Type B pancreatic cell (in vitro differentiated cells): ENCODE results near the gene ARMH4. TPM values are rescaled to one million over a fixed set of nuclear protein-coding genes. Genes with fewer than 3 reads are reported as not detected.

Experiments
- DNase-seq: peaks from one replicate; pipeline ENCODE4 v3.0.0; 2021; ENCODE audit warnings: mixed read lengths; ENCODE audit not compliant: unreplicated experiment; ENCODE audit errors: extremely low spot score
- H3K27ac Mint-ChIP-seq: 2 replicates; pipeline ENCODE4 v1.8.0; 2021; ENCODE audit warnings: mild to moderate bottlenecking, mixed read lengths
- H3K27me3 Mint-ChIP-seq: 2 replicates; pipeline ENCODE4 v1.8.0; 2021; ENCODE audit warnings: mixed read lengths
- H3K36me3 Mint-ChIP-seq: 2 replicates; pipeline ENCODE4 v1.8.0; 2021; ENCODE audit warnings: mixed read lengths
- H3K4me1 Mint-ChIP-seq: one replicate; pipeline ENCODE4 v1.8.0; 2021; ENCODE audit warnings: mixed read lengths; ENCODE audit not compliant: unreplicated experiment
- H3K4me3 Mint-ChIP-seq: 2 replicates; pipeline ENCODE4 v1.8.0; 2021; ENCODE audit warnings: mild to moderate bottlenecking, mixed read lengths
- H3K9me3 Mint-ChIP-seq: 2 replicates; pipeline ENCODE4 v1.8.0; 2021; ENCODE audit warnings: mixed read lengths
- total RNA-seq: library from RNA; stranded (reverse); gene quantifications from 2 replicates; pipeline ENCODE4 v1.2.1, GENCODE V29; 2021; ENCODE audit warnings: low replicate concordance
- TF ChIP-seq, protein P1 (sequence below): fragments of 200-600 bp; sonication (generic); conservative IDR thresholded peaks from 2 replicates; pipeline ENCODE4 v1.5.0; 2021; ENCODE audit warnings: antibody characterized with exemption, mild to moderate bottlenecking

Gene ARMH4
- total RNA-seq, 1 donor from 2014 or later, result 22.0 TPM

DNA sequence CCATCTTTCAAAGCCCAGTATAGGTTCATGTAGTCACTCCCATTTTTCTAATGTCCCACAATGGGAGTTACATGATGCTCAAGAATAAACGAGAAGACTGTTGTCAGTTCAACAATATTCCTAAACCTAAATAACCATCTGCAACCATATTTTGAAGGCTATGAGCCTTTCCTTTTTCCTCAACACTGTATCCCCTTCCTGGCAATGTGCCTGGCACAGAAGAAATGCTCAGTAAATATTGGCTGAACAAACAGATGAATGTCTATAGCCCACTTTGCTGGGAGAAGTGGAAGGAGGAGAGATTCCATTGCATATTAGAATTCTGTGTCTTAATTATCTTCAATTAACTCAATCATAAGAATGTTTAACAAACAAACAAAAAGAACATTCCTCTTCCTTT is 6.1 kb downstream of the ARMH4 start:
- no peak overlapping the region for H3K4me3 Mint-ChIP-seq
- DNase-seq, result no peak
- H3K27me3 Mint-ChIP-seq, result peaks cover 35% of the 10 kb centered on the region
- H3K4me1 Mint-ChIP-seq, result peaks cover 4% of the 10 kb centered on the region
- no peaks in the 10 kb centered on the region for H3K9me3 Mint-ChIP-seq
- TF ChIP-seq, protein P1, sequence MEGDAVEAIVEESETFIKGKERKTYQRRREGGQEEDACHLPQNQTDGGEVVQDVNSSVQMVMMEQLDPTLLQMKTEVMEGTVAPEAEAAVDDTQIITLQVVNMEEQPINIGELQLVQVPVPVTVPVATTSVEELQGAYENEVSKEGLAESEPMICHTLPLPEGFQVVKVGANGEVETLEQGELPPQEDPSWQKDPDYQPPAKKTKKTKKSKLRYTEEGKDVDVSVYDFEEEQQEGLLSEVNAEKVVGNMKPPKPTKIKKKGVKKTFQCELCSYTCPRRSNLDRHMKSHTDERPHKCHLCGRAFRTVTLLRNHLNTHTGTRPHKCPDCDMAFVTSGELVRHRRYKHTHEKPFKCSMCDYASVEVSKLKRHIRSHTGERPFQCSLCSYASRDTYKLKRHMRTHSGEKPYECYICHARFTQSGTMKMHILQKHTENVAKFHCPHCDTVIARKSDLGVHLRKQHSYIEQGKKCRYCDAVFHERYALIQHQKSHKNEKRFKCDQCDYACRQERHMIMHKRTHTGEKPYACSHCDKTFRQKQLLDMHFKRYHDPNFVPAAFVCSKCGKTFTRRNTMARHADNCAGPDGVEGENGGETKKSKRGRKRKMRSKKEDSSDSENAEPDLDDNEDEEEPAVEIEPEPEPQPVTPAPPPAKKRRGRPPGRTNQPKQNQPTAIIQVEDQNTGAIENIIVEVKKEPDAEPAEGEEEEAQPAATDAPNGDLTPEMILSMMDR, result no peak
- H3K27ac Mint-ChIP-seq, result no peak overlapping the region
- no peaks in the 10 kb centered on the region for H3K36me3 Mint-ChIP-seq

DNA sequence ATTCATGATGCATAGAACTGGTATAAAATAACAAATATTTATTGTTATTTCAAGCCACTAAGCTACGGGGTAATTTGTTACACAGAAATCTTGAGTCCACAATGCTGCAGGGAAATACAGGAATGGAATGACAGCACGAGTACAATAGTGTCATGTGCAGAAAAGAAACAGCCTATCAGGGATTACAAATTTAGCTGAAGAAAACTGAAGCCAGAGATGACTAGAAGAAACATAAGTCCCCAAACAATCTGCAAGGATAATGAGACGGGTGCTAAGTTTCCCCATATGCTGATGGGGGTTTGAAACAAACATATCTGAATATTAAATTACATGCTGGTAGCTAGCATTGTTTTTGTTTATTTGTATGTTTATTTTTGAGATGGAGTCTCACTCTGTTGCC is 8.9 kb downstream of the ARMH4 start:
- Mint-ChIP-seq H3K9me3 (no peaks in the 10 kb centered on the region), H3K36me3 (no peaks in the 10 kb centered on the region), H3K27me3 (peaks cover 7% of the 10 kb centered on the region)

DNA sequence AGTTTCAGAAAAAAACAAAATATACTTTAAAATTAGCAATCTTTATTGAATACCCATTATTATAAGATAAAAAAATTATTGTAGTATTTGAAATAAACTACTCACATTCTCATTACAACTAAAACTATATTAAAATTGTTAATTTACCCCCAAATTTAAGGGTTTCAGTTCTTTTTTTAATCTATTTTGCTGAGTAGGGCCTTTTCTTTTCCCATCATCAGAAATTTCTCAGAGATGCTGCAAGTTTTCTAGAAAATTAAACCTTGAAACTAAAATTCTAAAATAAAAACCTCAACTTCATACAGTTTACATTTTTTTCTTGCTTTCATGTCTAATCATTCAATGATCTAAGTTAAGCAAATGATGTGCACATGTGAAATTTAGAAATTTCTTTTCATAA is 10.1 kb downstream of the ARMH4 start:
- Mint-ChIP-seq H3K27me3 (peaks cover 4% of the 10 kb centered on the region), H3K27ac (no peak overlapping the region), H3K9me3 (no peaks in the 10 kb centered on the region), H3K36me3 (no peaks in the 10 kb centered on the region), H3K4me3 (no peak overlapping the region), H3K4me1 (no peaks in the 10 kb centered on the region)
- DNase-seq, result no peak
- TF ChIP-seq, protein P1, result no peak

More for the DNA sequence above, 8.9 kb downstream of the ARMH4 start:
- H3K4me1 Mint-ChIP-seq, result no peaks in the 10 kb centered on the region
- H3K4me3 Mint-ChIP-seq, result no peak overlapping the region
- no peak overlapping the region for H3K27ac Mint-ChIP-seq
- DNase-seq, result no peak
- TF ChIP-seq, protein P1, result no peak

DNA sequence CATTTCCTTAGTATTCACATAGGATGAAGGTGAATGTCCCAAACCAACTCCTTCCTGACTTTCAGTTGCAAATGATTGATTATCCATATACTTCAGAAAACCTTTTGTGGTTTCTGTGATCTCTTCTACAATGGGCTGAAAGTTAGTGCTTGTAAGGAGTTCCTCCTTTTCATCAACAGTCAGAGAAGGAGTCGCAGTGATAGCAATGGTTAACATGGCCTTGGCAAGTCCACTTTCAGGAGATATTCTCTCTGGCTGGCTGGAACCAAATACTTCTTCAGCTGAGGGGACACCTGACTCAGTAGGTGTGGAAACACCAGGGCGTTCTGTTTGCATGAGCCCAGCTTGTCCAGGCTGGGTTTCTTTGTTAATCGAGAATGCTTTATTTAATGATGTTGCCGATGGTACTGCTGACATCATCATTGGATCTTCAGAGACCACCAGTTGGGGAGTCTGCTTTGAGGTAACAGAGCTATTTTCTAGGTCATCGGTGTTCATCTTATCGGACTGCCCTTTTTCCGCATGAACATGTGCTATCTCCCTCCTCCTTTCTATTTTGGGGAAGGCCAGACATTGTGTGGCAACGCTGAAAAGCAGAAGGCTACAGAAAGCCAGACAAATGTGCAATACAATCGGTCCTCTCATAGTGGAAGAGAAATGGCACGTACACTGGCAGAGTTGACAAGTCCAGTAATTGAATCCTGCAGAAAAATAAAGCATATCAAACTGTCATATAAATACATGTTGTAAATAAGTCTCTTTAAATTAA is 13.1 kb downstream of the ARMH4 start:
- Mint-ChIP-seq H3K4me3 (no peak overlapping the region), H3K9me3 (no peaks in the 10 kb centered on the region), H3K27ac (no peak overlapping the region), H3K36me3 (no peaks in the 10 kb centered on the region), H3K4me1 (no peaks in the 10 kb centered on the region), H3K27me3 (no peaks in the 10 kb centered on the region)
- TF ChIP-seq, protein P1, result no peak
- no peak for DNase-seq

DNA sequence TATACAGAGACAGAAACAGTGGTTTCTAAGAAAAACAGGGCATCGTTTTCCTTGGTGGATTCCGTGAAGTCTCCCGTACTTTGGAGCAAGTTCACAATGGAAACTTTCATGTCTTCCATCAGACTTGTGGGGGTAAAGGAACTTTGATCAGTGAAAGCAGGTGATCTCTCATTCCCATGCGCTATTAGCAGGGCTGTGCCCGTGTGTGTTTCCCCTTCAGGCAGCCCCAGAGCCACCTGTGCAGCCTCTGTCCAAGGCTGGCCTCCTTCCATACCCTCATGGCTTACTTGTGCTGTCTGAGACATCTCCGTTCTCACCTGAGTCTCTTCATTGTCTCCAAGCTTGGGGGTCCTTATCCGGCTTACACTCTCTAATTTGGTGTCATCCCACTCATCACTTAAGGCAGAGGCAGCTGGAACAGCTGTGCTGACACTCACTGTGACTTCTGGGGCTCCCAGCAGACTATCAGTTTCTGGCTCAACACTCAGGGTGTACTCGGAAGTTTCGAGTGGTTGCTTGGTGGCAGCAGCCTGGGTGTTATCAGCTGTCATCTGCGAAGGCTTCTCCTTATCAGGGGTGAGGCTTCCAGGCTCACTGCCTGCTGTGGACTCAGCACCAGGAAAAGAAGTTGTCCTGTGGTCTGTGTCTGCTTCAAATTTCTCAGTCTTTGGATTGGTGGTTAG is 13.8 kb downstream of the ARMH4 start:
- Mint-ChIP-seq H3K27ac (no peak overlapping the region), H3K36me3 (no peaks in the 10 kb centered on the region), H3K9me3 (no peaks in the 10 kb centered on the region), H3K4me3 (no peak overlapping the region), H3K4me1 (no peaks in the 10 kb centered on the region), H3K27me3 (no peaks in the 10 kb centered on the region)
- TF ChIP-seq, protein P1, result no peak
- DNase-seq, result no peak
